Heart right ventricle (tissue), 16 donors: ENCODE results near the gene RAB40B. TPM values are rescaled to one million over a fixed set of nuclear protein-coding genes. Genes with fewer than 3 reads are reported as not detected.
"Not testable (repeated sequence)": the region's sequence is repeated elsewhere in the genome, so short reads cannot be mapped to it uniquely, and the experiment has no call there.

ENCODE experiments used
- ATAC-seq, 8 donors: fragments of 200-7000 bp; cut with Tn5 transposase; one replicate each; pipeline ENCODE4 v1.9.1; 2020; ENCODE audit warnings: mild to moderate bottlenecking in 8 of 8, moderate library complexity in 8 of 8, moderate number of reproducible peaks in 1 of 8
- DNase-seq, 2 donors: peaks; one replicate each; pipeline ENCODE4 v3.0.0-alpha.2; 2020
- H3K27ac ChIP-seq, 10 donors: fragments of 200-600 bp; sonication (generic) in 2 of 10; one replicate each; pipeline versions ENCODE4 v1.5.0 to v1.8.0; 2020 to 2022; ENCODE audit warnings: mild to moderate bottlenecking in 3 of 10
- H3K27me3 ChIP-seq, 7 donors: fragments of 200-600 bp; one replicate each; pipeline ENCODE4 v1.8.0; 2021 to 2022; ENCODE audit warnings: mild to moderate bottlenecking in 2 of 7
- H3K36me3 ChIP-seq, 9 donors: fragments of 200-600 bp; sonication (generic) in 1 of 9; one replicate each; pipeline versions ENCODE4 v1.5.0 to v1.8.0; 2020 to 2022; ENCODE audit warnings: mild to moderate bottlenecking in 2 of 9
- H3K4me1 ChIP-seq, 9 donors: fragments of 200-600 bp; sonication (generic) in 1 of 9; one replicate each; pipeline versions ENCODE4 v1.5.0 to v1.8.0; 2020 to 2022; ENCODE audit warnings: mild to moderate bottlenecking in 4 of 9
- H3K4me3 ChIP-seq, 10 donors: fragments of 200-600 bp; sonication (generic) in 2 of 10; one replicate each; pipeline versions ENCODE4 v1.5.0 to v1.8.0; 2020 to 2022; ENCODE audit warnings: mild to moderate bottlenecking in 7 of 10, moderate library complexity in 2 of 10
- H3K9me3 ChIP-seq, 11 donors: fragments of 200-600 bp in 10 of 11; sonication (generic) in 2 of 11; one replicate each; pipeline versions ENCODE4 v1.5.0 to v1.8.0; 2013 to 2022; ENCODE audit warnings: mild to moderate bottlenecking in 2 of 11, control low read depth in 1 of 11, moderate library complexity in 1 of 11
- CTCF ChIP-seq, 9 donors: fragments of 200-600 bp; sonication (generic) in 2 of 9; IDR thresholded peaks; one replicate each; pipeline versions ENCODE4 v1.5.0 to v1.8.0; 2021 to 2022; ENCODE audit warnings: antibody characterized with exemption in 9 of 9, mild to moderate bottlenecking in 5 of 9, moderate library complexity in 1 of 9
- whole genome bisulfite sequencing, 2 donors: extraction: QIAGEN DNeasy Blood & Tissue Kit; methylation state at CpG; one replicate each; pipeline ENCODE4 v1.1.7; 2013; ENCODE audit warnings: inconsistent platforms in 1 of 2; 5-methylcytosine and 5-hydroxymethylcytosine counted together
- intact Hi-C, 10 donors: fragments of 100-400 bp; cut with DNase I; formaldehyde crosslinking; loops; one replicate each; pipeline versions ENCODE4 v1.11.1 to v1.14.2; 2022
- polyA plus RNA-seq, 2 donors: library from polyadenylated mRNA; stranded (reverse); fragments of 200-250 nt; gene quantifications; one replicate each; pipeline ENCODE4 v1.2.3, GENCODE V29; 2013
- total RNA-seq, 10 donors: library from RNA; stranded (reverse); fragmentation: NEBNext Ultra II Directional in 3 of 10; extraction: Animal tissue kit (Norgen Biotek cat#: 25700) in 3 of 10; gene quantifications; one replicate each; pipeline versions ENCODE4 v1.2.1 to v1.2.4, GENCODE V29; 2021 to 2023
- donor health status: Arrhythmogenic right ventricular cardiomyopathy.
- donor health status: ischemic (EF 13 %, LVEDD 7.1; RV severe dilation, severe dysfunction).
- donor health status: healthy with polysubstance abuse.
- donor health status: DM: no; HTN: yes; CAD: no.
- donor health status: DM: no; HTN: no; CAD: no.
- donor health status: ischemic (EF 25% LVEDD 6.9; RV normal size, moderate dysfunction).
- donor health status: ischemic (EF 25% LVEDD 5.7; RV mildly dilated, moderate dysfunction).
- donor health status: healthy.
- donor health status: DM: yes; HTN: yes; CAD: no.
- donor health status: Ischemic cardiomyopathy.
- donor health status: ischemic (EF 35%, LVEDD 5.7; RV mildly dilated, moderate dysfunction).
- donor health status: nonischemic (EF 11% LVEDD 7.7; RV severe dilation, severe dysfunction).
- donor health status: DM: yes; HTN: yes; CAD: no.
- donor health status: PGD.
- donor health status: ischemic (EF 29% LVEDD 5.4; RV normal size, mild dysfunction).
- donor health status: nonischemic (EF 23%, LVEDD 6.1; RV moderate dilation, normal function).

Gene RAB40B
- total and polyA plus RNA-seq, 12 donors, result 8.0 to 42.4 (median 20.4) TPM

- Histone ChIP-seq H3K4me1 (peaks cover 0 to 21% (median 11%) of the 10 kb centered on the region in 9 donors), H3K36me3 (peaks cover 0 to 76% (median 5%) of the 10 kb centered on the region in 9 donors)
- WGBS, 2 donors, result 95 to 96% methylated on average over 19 of the region's 19 CpGs
These were observed 40.6 kb downstream of the RAB40B start for GRCh38 chr17:82657926-82658325.

GRCh38 chr17:82656266-82656665, 42.2 kb downstream of the RAB40B start:
- intact Hi-C loops, result loop anchor here in 3 of 10 donors (10.0 kb wide), 2 partner anchors 49 to 99 kb away; partner anchors contain the start of gene TBCD (in 1 of the 3)
- Histone ChIP-seq H3K27me3 (no peaks in the 10 kb centered on the region), H3K27ac (no peak overlapping the region), H3K9me3 (no peaks in the 10 kb centered on the region), H3K4me1 (peaks cover 0 to 21% (median 11%) of the 10 kb centered on the region in 9 donors), H3K4me3 (no peak overlapping the region), H3K36me3 (peaks cover 0 to 63% (median 5%) of the 10 kb centered on the region in 9 donors)
- DNase-seq, result no peak
- TF ChIP-seq CTCF (IDR thresholded peaks at IDR 0.05), result no peak
- 90 to 93% methylated on average over 16 of the region's 16 CpGs for WGBS, 2 donors
- ATAC-seq, result no peak

More at GRCh38 chr17:82657926-82658325, 40.6 kb downstream of the RAB40B start:
- H3K27ac ChIP-seq, result no peak overlapping the region
- no peak overlapping the region for H3K4me3 ChIP-seq
- no peak for ATAC-seq
- intact Hi-C loops, result loop anchor here in 3 of 10 donors (10.0 kb wide), 2 partner anchors 47 to 97 kb away; partner anchors contain the start of gene TBCD (in 1 of the 3)
- no peak for DNase-seq
- no peaks in the 10 kb centered on the region for H3K27me3 ChIP-seq
- H3K9me3 ChIP-seq, result no peaks in the 10 kb centered on the region
- no peak for TF ChIP-seq CTCF (IDR thresholded peaks at IDR 0.05)

GRCh38 chr17:82655523-82655922, 43.0 kb downstream of the RAB40B start:
- 79 to 83% methylated on average over 13 of the region's 13 CpGs for WGBS, 2 donors
- Histone ChIP-seq H3K36me3 (peaks cover 0 to 55% (median 5%) of the 10 kb centered on the region in 9 donors), H3K4me1 (peaks cover 0 to 21% (median 11%) of the 10 kb centered on the region in 9 donors), H3K9me3 (no peaks in the 10 kb centered on the region), H3K27me3 (no peaks in the 10 kb centered on the region), H3K4me3 (no peak overlapping the region), H3K27ac (peak overlapping the region in 9 of 10 donors; percentile 47 to 83 (median 68))
- TF ChIP-seq CTCF (IDR thresholded peaks at IDR 0.05), result no peak
- no peak for DNase-seq
- intact Hi-C loops, result loop anchor here in 3 of 10 donors (10.0 kb wide), 2 partner anchors 49 to 99 kb away; partner anchors contain the start of gene TBCD (in 1 of the 3)
- ATAC-seq, result no peak

GRCh38 chr17:82655038-82655479, 43.4 kb downstream of the RAB40B start:
- ATAC-seq (peak in 5 of 8 donors; percentile 16 to 72 (median 43)), DNase-seq (no peak)
- 55 to 63% methylated on average over 15 of the region's 15 CpGs for WGBS, 2 donors
- H3K27ac ChIP-seq, result peak overlapping the region in 9 of 10 donors; percentile 47 to 83 (median 68)
- intact Hi-C loops, result loop anchor here in 3 of 10 donors (10.0 kb wide), 2 partner anchors 50 to 100 kb away; partner anchors contain the start of gene TBCD (in 1 of the 3)
- H3K36me3 ChIP-seq, result peaks cover 0 to 53% (median 5%) of the 10 kb centered on the region in 9 donors
- H3K4me1 ChIP-seq, result peaks cover 0 to 21% (median 11%) of the 10 kb centered on the region in 9 donors
- TF ChIP-seq CTCF (IDR thresholded peaks at IDR 0.05), result no peak
- H3K27me3 ChIP-seq, result no peaks in the 10 kb centered on the region
- no peaks in the 10 kb centered on the region for H3K9me3 ChIP-seq
- no peak overlapping the region for H3K4me3 ChIP-seq

- intact Hi-C loops, result loop anchor here in 3 of 10 donors (10.0 kb wide), 2 partner anchors 50 to 100 kb away; partner anchors contain the start of gene TBCD (in 1 of the 3)
- ATAC-seq, DNase-seq, H3K27me3 ChIP-seq, H3K4me3 ChIP-seq, H3K9me3 ChIP-seq: not testable (repeated sequence)
- Histone ChIP-seq H3K36me3 (peaks cover 0 to 49% (median 5%) of the 10 kb centered on the region in 9 donors), H3K27ac (peak overlapping the region in 8 of 10 donors; percentile 47 to 83 (median 70)), H3K4me1 (peaks cover 0 to 21% (median 11%) of the 10 kb centered on the region in 9 donors)
- WGBS, 2 donors, result 87 to 90% methylated on average over 6 of the region's 6 CpGs
These were observed 43.9 kb downstream of the RAB40B start for GRCh38 chr17:82654611-82655010.
